Choroid plexus epithelial cell (primary cell): ENCODE measurements around the gene RAP1A.

Experiments used
- DNase-seq: peaks from one replicate; pipeline ENCODE4 v3.0.0-alpha.2; 2010; ENCODE audit warnings: low read depth
- H3K4me3 ChIP-seq: 2 replicates; pipeline ENCODE4 v1.5.1; 2011; ENCODE audit warnings: low read depth, mild to moderate bottlenecking, control low read depth, low read length, moderate library complexity
- TF ChIP-seq, protein P1 (sequence below): conservative IDR thresholded peaks from 2 replicates; pipeline ENCODE4 v1.5.1; 2011; ENCODE audit warnings: low read depth, mild to moderate bottlenecking, control low read depth, inconsistent platforms, low read length, moderate library complexity

RAP1A gene

DNA sequence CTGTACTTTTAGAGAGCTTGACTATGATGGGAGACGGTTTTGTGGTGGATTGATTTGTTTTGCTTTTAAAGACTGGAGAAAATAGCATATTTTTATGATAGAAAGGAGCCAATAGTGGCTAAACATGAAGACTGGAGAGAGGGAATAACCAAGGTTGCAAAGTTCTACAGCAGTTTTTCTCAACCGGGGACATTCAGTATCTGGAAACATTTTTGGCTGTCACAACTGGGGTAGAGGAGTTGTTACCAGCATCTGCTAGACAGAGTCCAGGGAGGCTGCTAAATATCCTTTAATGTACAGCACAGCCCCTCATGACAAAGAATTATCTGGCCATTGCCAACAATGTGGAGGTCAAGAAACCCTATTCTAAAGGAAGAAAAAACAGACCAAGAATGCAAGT, 38.4 kb upstream of the RAP1A start:
- DNase-seq: no peak
- TF ChIP-seq, protein P1, sequence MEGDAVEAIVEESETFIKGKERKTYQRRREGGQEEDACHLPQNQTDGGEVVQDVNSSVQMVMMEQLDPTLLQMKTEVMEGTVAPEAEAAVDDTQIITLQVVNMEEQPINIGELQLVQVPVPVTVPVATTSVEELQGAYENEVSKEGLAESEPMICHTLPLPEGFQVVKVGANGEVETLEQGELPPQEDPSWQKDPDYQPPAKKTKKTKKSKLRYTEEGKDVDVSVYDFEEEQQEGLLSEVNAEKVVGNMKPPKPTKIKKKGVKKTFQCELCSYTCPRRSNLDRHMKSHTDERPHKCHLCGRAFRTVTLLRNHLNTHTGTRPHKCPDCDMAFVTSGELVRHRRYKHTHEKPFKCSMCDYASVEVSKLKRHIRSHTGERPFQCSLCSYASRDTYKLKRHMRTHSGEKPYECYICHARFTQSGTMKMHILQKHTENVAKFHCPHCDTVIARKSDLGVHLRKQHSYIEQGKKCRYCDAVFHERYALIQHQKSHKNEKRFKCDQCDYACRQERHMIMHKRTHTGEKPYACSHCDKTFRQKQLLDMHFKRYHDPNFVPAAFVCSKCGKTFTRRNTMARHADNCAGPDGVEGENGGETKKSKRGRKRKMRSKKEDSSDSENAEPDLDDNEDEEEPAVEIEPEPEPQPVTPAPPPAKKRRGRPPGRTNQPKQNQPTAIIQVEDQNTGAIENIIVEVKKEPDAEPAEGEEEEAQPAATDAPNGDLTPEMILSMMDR: no peak
- H3K4me3 ChIP-seq: no peak overlapping the region

DNA sequence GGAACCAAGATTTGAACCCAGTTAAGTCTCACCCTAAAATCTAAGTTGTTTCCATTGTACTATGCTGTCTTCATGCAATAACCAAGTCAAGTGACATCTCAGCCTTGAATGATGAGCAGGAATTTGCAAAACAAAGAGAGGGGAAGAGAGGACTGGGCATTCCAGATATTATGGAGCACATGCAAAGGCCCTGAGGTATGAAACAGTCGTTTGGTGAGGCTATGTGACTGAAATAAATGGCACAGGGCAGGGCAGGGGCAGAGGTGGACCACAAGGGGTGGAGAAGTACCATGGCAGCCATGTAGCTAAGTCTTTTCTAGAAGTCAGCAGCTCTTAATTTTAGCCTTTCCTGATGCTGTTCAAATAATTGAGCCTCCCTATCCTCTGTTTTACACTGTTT, 37.6 kb upstream of the RAP1A start:
- no peak overlapping the region for H3K4me3 ChIP-seq
- DNase-seq: no peak
- TF ChIP-seq, protein P1: no peak

DNA sequence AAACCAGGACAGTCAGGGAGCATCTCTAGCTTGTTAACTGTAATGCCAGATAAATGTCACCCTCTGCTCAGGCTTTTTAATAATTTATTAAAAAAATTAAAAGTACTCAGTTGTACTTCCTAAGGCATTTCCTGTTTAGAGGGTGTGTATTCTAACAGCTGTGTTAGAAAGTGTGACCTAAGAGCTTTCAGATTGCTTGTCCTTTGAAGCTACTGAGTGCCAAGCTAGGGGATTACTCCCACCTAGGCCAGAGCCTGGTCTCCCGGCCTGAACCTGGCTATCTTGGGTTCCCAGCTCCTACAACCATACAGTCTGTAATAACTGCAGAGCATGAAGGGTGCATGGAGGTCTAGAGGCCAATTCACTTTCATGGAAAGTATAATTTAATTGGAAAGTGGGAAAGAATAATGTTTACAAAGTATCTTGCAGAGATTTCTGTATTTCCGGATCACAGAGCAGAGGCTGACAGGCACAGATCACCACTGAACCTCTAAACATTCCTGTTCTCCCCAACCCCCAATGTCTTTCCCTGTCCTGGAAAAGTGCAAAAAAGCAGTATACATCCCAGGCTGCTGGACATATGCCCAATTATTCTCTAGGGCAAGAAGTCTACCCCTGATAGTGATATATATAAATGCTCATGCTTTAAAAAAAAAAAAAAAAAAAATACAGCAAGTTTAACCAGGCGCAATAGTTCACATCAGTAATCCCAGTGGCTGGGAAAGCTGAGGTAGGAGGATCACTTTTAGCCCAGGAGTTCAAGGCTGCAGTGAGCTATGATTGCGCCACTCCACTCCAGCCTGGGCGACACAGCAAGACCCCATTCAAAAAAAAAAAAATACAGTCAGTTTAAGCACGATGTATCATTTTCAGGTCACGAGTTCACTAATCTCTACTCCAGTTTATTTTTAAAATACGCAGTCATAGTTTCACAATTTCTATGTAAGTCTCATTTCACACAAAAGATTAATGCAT, 36.7 kb upstream of the RAP1A start:
- TF ChIP-seq, protein P1: no peak
- DNase-seq: no peak
- H3K4me3 ChIP-seq: no peak overlapping the region

DNA sequence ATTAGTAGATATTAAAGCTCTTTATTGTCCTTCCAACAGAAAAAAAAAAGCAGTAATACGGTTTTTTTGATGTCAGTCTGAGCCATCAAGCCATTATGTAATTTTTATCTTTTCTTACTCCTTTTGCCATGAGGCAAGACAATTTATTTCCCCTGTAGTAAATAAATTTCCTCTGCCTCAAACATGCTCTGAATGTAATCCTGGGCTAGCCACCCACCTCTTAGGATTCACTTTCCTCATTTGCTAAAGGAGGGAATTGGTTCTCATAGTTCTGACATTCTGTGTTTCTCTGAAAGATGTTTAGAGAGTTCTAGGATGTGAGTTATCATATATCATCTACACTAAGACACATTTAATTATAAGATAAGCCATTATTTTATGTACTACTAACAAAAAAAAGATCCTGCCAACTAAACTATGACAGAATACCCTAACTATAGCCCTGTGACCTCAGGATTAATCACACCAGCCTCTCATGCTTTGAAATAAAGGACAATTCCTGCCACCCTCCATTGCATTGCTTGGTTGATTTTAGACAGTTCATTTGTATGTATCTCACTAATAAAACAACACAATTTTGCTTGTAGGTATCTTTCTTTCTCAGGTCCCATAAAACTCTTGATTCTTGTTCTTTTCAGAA, 34.0 kb upstream of the RAP1A start:
- H3K4me3 ChIP-seq: no peak overlapping the region
- DNase-seq: no peak
- TF ChIP-seq, protein P1: no peak

DNA sequence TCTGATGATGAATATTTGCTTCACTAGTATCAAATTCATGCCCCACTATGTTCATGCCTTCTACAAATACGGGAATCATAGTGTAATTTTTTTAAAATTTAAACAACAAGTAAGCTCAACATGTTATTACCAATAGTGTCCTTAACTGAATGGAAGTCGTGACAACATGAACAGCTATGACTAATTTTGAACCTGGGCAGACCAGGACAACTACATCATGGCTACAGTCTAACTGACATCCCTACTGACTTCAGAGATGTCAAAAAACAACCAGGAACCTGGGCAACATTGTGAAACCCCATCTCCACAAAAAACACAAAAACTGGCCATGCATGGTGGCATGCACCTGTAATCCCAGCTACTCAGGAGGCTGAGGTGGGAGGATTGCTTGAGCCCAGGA, 33.5 kb upstream of the RAP1A start:
- no peak overlapping the region for H3K4me3 ChIP-seq
- TF ChIP-seq, protein P1: no peak
- DNase-seq: no peak

DNA sequence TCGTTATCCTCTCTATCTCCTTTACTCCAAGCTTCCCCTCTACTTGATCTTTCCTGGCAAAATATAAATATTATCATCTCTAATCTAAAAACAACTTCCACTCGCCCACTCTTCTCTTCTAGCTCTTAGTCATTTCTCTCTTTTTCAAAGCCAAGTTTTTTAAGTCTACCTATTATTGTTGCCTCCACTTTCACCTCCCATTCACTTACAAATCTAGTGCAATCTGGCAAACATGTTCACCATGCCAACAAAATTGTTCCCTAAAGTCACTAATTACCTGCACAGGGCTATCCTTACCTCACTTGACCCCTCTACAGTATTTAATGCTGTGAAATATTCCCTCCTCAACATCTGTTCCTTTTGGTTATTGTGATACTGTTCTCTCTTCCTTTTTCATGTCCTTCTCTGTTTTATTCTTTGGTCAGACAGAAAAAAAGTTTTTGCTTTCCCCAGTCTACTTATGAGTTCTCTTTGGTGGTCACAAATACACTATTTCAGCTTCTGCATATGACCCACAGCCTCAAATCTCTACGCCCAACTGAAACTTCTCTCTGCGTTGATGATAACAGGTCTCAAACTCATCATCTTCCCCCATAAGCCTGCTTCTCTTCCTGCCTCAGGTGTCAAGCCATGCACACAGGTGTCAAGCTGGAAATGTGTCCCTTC, 31.9 kb upstream of the RAP1A start:
- no peak for DNase-seq
- no peak overlapping the region for H3K4me3 ChIP-seq
- TF ChIP-seq, protein P1: no peak
